ENCODE measurements around the gene CCL4L2.
"Not testable (repeated sequence)": the region's sequence is repeated elsewhere in the genome, so short reads cannot be mapped to it uniquely, and the experiment has no call there.

The CCL4L2 gene

GRCh38 chr17:36210439-36211211, at the start of gene CCL4L2:
Gene CCL4L2, plus strand, starts transcription at chr17:36211063.
- DNase-seq, result peak in 1 of 2 donors; percentile 60

DNA sequence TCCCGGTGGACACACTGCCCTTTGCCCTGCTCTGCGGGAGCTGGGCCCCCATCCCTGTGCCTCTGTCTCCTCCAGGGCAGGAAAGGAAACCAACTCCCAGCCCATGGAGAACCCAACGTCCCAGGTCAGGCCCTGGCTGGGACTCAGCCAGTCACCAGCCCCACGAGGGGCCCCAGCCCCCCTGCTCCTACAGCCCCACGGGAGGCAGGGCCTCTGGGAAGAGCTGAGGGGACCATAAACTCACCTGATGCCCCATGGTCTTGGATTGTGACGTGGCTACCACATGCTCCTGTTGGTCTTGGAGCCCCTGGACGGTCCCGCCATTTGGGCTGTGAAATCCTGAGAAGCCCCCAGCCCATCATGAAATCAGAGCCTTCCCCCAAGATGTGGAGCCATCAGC, 42.0 kb upstream of the CCL4L2 start:
- DNase-seq, result not testable (repeated sequence)

GRCh38 chr17:36176536-36176935, 34.3 kb upstream of the CCL4L2 start, which contains the start of gene TBC1D3B:
Gene TBC1D3B, minus strand, starts transcription at chr17:36176636. Its CDS starts 1,586 bp downstream, at chr17:36175050.
- DNase-seq, result not testable (repeated sequence)

DNA sequence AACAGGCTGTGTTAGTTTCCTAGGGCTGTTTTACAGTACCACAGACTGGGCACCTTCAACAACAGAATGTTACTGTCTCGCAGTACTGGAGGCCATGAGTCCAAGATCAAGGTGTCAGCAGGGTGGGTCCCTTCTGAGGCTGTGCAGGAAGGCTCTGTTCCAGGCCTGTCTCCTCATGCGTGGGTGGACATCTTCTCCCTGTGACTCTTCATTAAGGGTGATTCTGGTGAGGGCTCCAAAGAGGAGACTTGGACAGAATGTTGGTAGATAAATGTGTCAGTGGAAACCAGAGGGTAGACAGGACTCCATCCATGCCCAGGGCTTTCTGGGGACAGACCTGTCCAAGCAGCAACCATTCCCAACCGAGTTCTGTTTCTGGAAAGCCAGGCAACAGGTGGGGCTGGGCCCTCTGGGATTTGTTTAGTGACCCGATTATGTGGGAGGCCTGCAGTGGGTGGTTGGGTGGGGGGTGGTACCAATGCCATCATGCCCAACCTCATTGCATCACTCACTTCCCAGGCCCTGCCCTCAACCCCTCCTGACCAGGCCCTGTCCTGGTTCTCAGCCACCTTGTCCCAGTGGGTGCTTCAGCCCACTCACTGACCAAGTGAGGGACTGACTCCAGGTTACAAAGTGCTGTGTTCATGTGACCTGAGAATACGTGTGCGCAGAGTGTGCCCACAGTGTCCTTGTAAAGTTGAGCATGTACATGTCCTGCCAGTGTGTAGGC, 29.3 kb upstream of the CCL4L2 start:
- DNase-seq, result not testable (repeated sequence)

DNA sequence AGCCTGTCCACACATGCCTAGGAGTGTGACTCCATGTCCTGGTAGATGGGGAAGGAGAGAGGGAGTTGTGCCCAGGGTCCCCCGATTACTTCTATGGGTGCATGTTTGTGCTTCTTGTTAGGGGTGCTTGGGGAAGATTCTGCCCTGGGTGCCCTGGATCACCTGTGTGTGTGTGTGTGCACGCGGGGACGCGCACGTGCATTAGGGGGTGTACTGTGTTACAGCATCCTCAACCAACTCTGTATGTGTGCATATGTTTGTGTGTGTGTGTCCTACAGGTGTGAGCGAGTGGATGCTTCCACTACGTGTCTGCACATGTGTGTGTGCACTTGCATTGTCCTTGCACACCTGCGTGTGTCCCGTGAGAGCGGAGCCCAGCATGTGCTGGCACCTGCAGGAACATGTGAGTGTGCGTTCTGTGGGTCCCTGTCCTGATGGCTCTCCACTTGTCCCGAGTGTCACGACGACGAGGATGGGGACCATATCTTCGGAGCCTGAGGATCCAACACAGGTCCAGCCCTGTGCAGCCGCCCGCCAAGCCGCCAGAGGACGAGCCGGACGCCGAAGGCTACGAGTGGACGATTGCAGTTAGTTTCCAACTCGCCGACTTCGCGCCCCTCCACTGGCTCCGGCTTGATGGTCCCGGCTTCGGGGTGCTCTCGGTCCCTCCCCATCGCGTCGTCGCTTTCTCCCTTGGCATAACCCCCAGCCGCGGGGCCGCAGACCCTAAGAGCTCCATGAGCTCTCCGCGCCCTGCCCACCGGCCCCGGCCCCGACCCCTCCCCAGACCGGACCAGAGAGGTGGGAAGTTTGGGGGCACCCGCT, 28.5 kb upstream of the CCL4L2 start:
- no peak for DNase-seq

DNA sequence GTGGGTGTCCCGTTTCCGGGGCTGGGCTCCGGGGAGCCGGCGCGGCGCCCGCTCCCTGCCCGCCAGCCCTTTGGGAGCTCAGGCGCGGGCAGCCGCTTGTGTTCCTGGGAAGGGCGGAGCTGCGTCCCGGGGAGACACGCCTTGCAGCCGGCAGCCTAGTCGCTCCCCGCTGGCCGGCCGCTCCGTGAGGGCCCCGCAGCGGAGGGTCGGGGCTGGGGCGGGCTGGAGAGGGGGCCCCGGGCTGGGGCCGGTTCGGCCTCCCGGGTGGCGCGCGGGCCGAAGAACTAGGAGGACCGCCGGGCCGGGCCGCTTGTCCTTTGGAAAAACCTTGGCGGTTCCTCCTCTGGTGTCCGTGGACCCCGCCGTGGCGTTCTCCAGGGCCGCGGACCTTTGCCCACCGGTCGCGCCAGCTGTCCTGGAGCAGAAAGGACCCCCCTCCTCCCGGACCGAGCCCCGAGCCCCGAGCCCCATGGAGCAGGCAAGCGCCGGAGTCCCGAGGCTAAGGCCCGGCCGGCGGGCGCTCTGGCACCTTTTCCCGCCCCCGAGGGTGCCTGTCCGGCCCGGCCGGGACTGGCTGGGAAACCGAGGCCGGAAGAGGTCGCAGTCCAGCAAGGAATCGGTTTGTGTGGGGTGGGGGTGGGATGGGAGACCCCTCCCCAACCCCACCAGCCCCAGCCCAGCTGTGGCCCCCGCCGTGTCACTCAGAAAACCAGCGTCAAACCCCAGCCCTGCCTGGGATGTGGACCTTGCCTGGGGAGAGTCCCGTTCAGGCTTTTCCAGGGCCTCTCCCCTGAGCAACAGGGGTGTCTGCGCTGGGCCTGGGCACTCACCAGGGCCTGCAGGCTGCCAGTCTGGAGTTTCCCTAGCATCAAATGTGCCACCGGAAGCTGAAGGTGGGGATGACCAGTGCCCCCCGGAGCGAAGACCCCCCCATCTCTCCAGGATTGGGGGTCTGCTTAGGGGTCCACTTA, 27.6 kb upstream of the CCL4L2 start:
- DNase-seq, result no peak

DNA sequence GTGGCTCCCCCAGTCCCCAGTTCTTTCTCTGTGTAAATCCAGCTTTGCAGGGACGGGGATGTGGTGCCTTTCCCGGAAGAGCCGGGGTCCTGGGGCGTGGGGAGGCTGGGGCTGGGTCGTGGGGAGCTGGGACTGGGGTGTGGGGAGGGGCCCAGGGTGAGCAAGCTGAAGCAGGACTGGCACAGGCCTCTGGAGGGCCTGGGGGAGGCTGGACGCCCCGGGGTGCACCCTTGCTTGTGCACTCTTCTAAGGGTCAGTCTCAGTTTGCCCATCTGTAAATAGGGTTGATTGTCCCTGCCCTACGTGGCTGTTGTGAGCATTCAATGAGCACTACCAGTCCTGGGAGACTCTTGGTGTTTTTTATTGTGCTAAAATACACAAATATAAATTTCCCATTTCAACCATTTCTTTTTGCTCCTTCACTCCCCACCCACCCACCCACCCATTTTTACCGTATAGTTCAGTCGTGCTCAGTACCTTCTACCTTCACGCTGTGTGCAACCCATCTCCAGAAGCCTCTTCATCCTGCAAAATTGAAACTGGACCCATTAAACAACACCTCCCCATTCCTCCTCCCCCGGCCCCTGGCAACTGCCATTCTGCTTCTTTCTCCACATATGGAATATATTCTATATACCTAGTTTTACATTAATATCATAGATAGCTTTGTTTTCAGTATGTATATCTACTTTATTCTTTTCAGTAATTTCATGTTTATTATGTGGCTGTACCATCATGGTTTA, 26.7 kb upstream of the CCL4L2 start:
- DNase-seq, result no peak

DNA sequence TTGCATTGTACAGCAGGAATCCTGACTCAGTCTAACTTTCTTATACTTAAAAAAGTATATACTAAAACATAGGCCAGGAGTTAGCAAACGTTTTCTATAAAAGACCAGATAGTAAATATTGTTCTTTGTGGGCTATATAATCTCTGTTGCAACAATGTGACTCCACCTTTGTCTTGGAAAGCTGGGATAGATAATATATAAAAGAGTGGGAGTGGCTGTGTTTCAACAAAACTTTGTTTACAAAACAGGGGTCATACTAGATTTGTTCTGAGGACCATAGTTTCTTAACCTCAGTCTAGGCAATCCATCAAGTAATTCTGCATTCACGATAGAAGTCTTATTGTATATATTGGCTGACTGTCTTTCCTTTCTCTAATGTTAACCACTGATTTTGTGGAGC, 25.4 kb upstream of the CCL4L2 start:
- DNase-seq, result no peak

GRCh38 chr17:36186810-36187763, 23.8 kb upstream of the CCL4L2 start:
- not testable (repeated sequence) for DNase-seq

DNA sequence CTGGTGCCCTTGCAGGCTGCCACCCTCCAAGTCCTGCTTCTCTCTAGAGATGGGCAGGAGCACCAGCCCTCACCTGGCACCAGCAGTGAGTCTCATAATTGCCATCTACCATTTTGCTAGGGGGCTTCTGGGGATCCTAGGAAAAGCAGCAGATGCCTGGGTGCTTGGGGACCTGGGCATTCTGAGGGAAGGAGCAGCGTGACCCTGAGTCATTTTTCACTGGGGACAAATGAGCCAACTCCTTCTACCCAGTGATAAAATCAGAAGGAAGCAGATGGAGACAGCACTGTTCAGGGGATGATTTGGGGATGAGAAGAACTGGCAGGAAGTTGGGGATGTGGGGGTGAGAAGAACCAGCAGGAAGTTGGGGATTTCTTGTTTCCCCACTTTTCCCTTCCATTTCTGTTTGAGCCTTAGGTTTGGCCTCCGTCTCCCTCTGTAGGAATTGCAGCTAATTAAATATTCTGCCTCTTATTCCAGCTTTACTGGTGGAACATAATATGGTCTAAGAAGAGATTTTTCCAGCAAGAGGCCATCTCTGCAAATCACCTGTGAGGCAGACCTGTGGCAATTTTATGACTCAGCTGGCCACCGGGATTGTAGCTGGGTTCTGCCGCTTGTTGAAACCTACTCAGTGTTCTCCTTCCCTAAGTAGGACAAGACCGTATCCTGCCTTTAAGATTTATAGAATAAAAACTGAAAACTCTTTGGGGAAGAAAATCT, 22.8 kb upstream of the CCL4L2 start:
- DNase-seq, result not testable (repeated sequence)

- peak; percentile 54 to 70 for DNase-seq
Observed at GRCh38 chr17:36188891-36189306, 22.0 kb upstream of the CCL4L2 start.

DNA sequence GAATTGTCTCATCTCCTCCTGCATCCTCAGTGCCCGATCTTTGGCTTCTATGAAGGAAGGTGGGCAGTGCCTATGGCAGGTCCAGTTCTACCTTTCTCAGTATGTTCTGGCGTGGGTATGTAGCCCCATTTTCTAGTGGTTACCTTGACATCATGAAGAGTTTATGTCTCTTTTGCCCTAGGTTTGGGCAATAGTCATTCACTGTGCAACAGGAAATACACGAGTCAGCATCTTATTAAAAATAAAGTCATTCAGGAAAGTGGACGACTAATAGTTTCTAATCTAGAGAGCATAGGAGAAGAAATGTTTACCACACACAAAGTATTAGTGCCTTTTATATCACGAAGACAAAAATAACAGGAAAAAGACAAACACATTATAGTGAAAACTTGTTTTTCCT, 20.9 kb upstream of the CCL4L2 start:
- DNase-seq, result not testable (repeated sequence)

DNA sequence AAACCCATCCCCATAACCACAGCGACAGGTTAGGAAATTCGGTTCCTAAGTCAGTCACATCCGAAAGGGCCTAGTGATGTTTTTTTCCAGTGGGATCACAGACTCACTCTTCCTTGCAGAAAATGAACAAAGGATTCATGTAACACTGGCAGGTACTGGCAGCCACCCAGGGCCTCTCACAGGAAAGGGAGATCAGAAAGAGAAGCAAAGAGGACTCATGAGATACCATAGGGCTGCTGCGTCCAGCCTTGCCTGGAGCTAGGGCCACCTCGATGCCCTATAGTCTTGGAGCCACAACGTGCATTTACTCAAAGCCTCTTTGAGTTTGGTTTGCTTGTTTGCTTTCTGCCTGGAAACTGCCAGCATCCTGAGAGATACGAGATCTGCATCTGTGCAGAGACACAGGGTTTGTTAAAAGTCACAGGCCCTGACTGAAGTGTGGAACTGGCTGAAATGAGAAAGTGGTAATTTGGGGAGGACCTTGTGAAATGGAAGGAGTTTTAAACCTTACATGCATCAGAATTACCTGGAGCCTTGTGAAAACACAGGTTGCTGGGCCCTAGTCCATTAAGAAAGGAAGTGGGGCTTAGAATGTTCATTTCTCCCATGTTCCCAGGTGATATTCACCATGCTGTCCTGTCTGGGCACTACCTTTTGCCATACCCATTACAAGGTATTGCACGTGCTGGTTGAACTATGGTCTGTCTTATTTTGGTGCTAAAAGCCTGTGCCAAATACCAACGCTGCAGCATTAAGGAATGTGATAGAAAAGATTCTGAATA, 20.1 kb upstream of the CCL4L2 start:
- not testable (repeated sequence) for DNase-seq

DNA sequence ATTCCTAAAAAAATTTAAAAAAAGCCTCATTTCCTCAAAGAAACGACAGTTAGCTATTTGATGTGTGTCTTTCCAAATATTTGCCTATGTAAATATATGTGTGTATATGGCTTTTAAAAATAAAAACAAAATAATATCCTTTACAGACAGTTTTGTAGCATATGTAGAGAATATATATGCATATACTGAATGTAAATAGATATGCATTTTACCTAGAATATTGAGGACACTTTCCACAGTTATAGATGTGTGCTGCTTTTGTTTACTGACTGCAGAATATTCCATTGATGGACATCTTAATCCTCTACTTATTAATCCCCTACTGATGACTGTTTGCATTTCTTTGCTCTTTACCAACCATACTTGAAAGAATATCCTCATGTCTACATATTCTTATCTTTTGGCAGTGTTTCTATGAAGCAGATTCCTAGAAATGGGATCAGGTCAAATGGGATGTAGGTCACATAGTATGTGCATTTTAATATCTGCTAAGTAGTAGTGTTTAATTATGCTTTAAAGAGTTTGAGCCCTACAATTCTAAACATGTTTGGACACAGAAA, 17.6 kb upstream of the CCL4L2 start:
- no peak for DNase-seq

GRCh38 chr17:36194147-36194831, 16.6 kb upstream of the CCL4L2 start:
- DNase-seq, result not testable (repeated sequence)

DNA sequence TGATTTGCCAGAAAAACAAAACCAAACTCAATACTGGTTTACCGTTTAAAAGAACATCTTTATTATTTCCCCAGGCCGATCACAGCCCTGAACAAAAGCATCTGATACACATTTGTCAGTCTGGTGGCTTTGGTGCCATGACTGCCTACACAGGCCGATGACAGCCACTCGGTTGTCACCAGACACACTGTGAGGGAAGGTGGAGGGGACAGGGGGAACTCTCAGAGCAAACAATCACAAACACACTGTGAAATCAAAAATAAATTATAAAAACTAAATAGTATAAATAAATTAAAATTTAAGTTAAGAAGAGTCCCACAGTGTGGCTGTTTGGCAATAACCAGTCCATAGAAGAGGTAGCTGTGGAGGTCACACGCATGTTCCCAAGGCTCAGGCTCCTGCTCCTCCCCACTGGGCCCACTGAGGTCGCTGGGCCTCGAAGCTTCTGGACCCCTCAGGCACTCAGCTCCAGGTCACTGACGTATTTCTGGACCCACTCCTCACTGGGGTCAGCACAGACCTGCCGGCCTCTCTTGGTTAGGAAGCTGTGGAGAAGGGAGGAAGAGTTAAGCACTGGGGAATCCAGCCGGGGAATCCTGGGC, 15.9 kb upstream of the CCL4L2 start:
- DNase-seq, result not testable (repeated sequence)
